Measurements from ENCODE around the gene CHMP1B.

CHMP1B gene

GRCh38 chr18:11851146-11851805 lies at the start of gene CHMP1B:
Gene CHMP1B, plus strand, starts transcription at chr18:11851413. Its CDS starts 99 bp downstream, at chr18:11851512.
- Histone ChIP-seq H3K4me3 (ENCODE audit: low read length) (peak within 1 kb of the TSS; percentile 84), H3K27me3 (ENCODE audit: control insufficient read depth, insufficient read depth, low read length) (no peaks in the 10 kb centered on the region), H3K4me1 (ENCODE audit: control insufficient read depth, insufficient read depth, low read length) (0 out of 2 replicates have a peak, but pooled peaks cover 1% of the 10 kb centered on the region), H3K27ac (ENCODE audit: low read length) (no peak within 1 kb of the TSS), H3K36me3 (ENCODE audit: control insufficient read depth, insufficient read depth, low read length) (no peaks in the 10 kb centered on the region), H3K9me3 (ENCODE audit: control insufficient read depth, insufficient read depth, low read length) (no peaks in the 10 kb centered on the region)
- WGBS (ENCODE audit: insufficient coverage, insufficient read length): no CpG with 5 or more reads among the region's 53 CpGs
- DNase-seq (ENCODE audit: low read depth, low spot score): peak; percentile 94

- no peak overlapping the region for H3K4me3 ChIP-seq (ENCODE audit: low read length)
- H3K27ac ChIP-seq (ENCODE audit: low read length): no peak overlapping the region
- no peaks in the 10 kb centered on the region for H3K36me3 ChIP-seq (ENCODE audit: control insufficient read depth, insufficient read depth, low read length)
- H3K27me3 ChIP-seq (ENCODE audit: control insufficient read depth, insufficient read depth, low read length): no peaks in the 10 kb centered on the region
- H3K9me3 ChIP-seq (ENCODE audit: control insufficient read depth, insufficient read depth, low read length): no peaks in the 10 kb centered on the region
- no peaks in the 10 kb centered on the region for H3K4me1 ChIP-seq (ENCODE audit: control insufficient read depth, insufficient read depth, low read length)
- WGBS (ENCODE audit: insufficient coverage, insufficient read length): no CpG with 5 or more reads among the region's 4 CpGs
- no peak for DNase-seq (ENCODE audit: low read depth, low spot score)
Measured at GRCh38 chr18:11801573-11801972, 49.6 kb upstream of the CHMP1B start.

- H3K36me3 ChIP-seq (ENCODE audit: control insufficient read depth, insufficient read depth, low read length): no peaks in the 10 kb centered on the region
- WGBS (ENCODE audit: insufficient coverage, insufficient read length): no CpG with 5 or more reads among the region's 6 CpGs
- H3K4me3 ChIP-seq (ENCODE audit: low read length): no peak overlapping the region
- H3K27ac ChIP-seq (ENCODE audit: low read length): no peak overlapping the region
- H3K27me3 ChIP-seq (ENCODE audit: control insufficient read depth, insufficient read depth, low read length): no peaks in the 10 kb centered on the region
- no peaks in the 10 kb centered on the region for H3K9me3 ChIP-seq (ENCODE audit: control insufficient read depth, insufficient read depth, low read length)
- DNase-seq (ENCODE audit: low read depth, low spot score): no peak
- peaks cover under 1% of the 10 kb centered on the region; the same call in 1 of the 2 replicates for H3K4me1 ChIP-seq (ENCODE audit: control insufficient read depth, insufficient read depth, low read length)
Measured at GRCh38 chr18:11802158-11802557, 49.1 kb upstream of the CHMP1B start.

GRCh38 chr18:11802586-11802985 lies 48.6 kb upstream of the CHMP1B start:
- Histone ChIP-seq H3K27me3 (ENCODE audit: control insufficient read depth, insufficient read depth, low read length) (no peaks in the 10 kb centered on the region), H3K9me3 (ENCODE audit: control insufficient read depth, insufficient read depth, low read length) (no peaks in the 10 kb centered on the region), H3K27ac (ENCODE audit: low read length) (no peak overlapping the region), H3K4me1 (ENCODE audit: control insufficient read depth, insufficient read depth, low read length) (peaks cover 3% of the 10 kb centered on the region; the same call in 1 of the 2 replicates), H3K36me3 (ENCODE audit: control insufficient read depth, insufficient read depth, low read length) (no peaks in the 10 kb centered on the region), H3K4me3 (ENCODE audit: low read length) (no peak overlapping the region)
- WGBS (ENCODE audit: insufficient coverage, insufficient read length): no CpG with 5 or more reads among the region's 10 CpGs
- no peak for DNase-seq (ENCODE audit: low read depth, low spot score)

- H3K9me3 ChIP-seq (ENCODE audit: control insufficient read depth, insufficient read depth, low read length): no peaks in the 10 kb centered on the region
- H3K4me3 ChIP-seq (ENCODE audit: low read length): no peak overlapping the region
- H3K27me3 ChIP-seq (ENCODE audit: control insufficient read depth, insufficient read depth, low read length): no peaks in the 10 kb centered on the region
- no peaks in the 10 kb centered on the region for H3K36me3 ChIP-seq (ENCODE audit: control insufficient read depth, insufficient read depth, low read length)
- no peak for DNase-seq (ENCODE audit: low read depth, low spot score)
- H3K4me1 ChIP-seq (ENCODE audit: control insufficient read depth, insufficient read depth, low read length): peaks cover 13% of the 10 kb centered on the region
- peak overlapping the region; percentile 70 for H3K27ac ChIP-seq (ENCODE audit: low read length)
- WGBS (ENCODE audit: insufficient coverage, insufficient read length): no CpG with 5 or more reads among the region's 7 CpGs
Measured at GRCh38 chr18:11807233-11807632, 44.0 kb upstream of the CHMP1B start.

GRCh38 chr18:11808001-11808855 lies 43.0 kb upstream of the CHMP1B start:
- peaks cover 13% of the 10 kb centered on the region for H3K4me1 ChIP-seq (ENCODE audit: control insufficient read depth, insufficient read depth, low read length)
- peak overlapping the region; percentile 70 for H3K27ac ChIP-seq (ENCODE audit: low read length)
- H3K27me3 ChIP-seq (ENCODE audit: control insufficient read depth, insufficient read depth, low read length): no peaks in the 10 kb centered on the region
- no peak for DNase-seq (ENCODE audit: low read depth, low spot score)
- H3K36me3 ChIP-seq (ENCODE audit: control insufficient read depth, insufficient read depth, low read length): no peaks in the 10 kb centered on the region
- WGBS (ENCODE audit: insufficient coverage, insufficient read length): no CpG with 5 or more reads among the region's 11 CpGs
- H3K9me3 ChIP-seq (ENCODE audit: control insufficient read depth, insufficient read depth, low read length): no peaks in the 10 kb centered on the region
- no peak overlapping the region for H3K4me3 ChIP-seq (ENCODE audit: low read length)

- no peak for DNase-seq (ENCODE audit: low read depth, low spot score)
- no peaks in the 10 kb centered on the region for H3K27me3 ChIP-seq (ENCODE audit: control insufficient read depth, insufficient read depth, low read length)
- no peaks in the 10 kb centered on the region for H3K36me3 ChIP-seq (ENCODE audit: control insufficient read depth, insufficient read depth, low read length)
- H3K4me3 ChIP-seq (ENCODE audit: low read length): no peak overlapping the region
- H3K4me1 ChIP-seq (ENCODE audit: control insufficient read depth, insufficient read depth, low read length): peaks cover 13% of the 10 kb centered on the region
- no CpG with 5 or more reads among the region's 6 CpGs for WGBS (ENCODE audit: insufficient coverage, insufficient read length)
- no peaks in the 10 kb centered on the region for H3K9me3 ChIP-seq (ENCODE audit: control insufficient read depth, insufficient read depth, low read length)
- no peak overlapping the region for H3K27ac ChIP-seq (ENCODE audit: low read length)
Measured at GRCh38 chr18:11809895-11810294, 41.3 kb upstream of the CHMP1B start.

GRCh38 chr18:11810379-11810778 lies 40.8 kb upstream of the CHMP1B start:
- no peaks in the 10 kb centered on the region for H3K9me3 ChIP-seq (ENCODE audit: control insufficient read depth, insufficient read depth, low read length)
- H3K4me1 ChIP-seq (ENCODE audit: control insufficient read depth, insufficient read depth, low read length): peaks cover 13% of the 10 kb centered on the region
- H3K36me3 ChIP-seq (ENCODE audit: control insufficient read depth, insufficient read depth, low read length): no peaks in the 10 kb centered on the region
- H3K27ac ChIP-seq (ENCODE audit: low read length): no peak overlapping the region
- H3K27me3 ChIP-seq (ENCODE audit: control insufficient read depth, insufficient read depth, low read length): no peaks in the 10 kb centered on the region
- no peak overlapping the region for H3K4me3 ChIP-seq (ENCODE audit: low read length)
- no peak for DNase-seq (ENCODE audit: low read depth, low spot score)
- WGBS (ENCODE audit: insufficient coverage, insufficient read length): no CpG with 5 or more reads among the region's 3 CpGs

GRCh38 chr18:11811009-11811408 lies 40.2 kb upstream of the CHMP1B start:
- peaks cover 13% of the 10 kb centered on the region for H3K4me1 ChIP-seq (ENCODE audit: control insufficient read depth, insufficient read depth, low read length)
- no peak overlapping the region for H3K4me3 ChIP-seq (ENCODE audit: low read length)
- H3K27me3 ChIP-seq (ENCODE audit: control insufficient read depth, insufficient read depth, low read length): no peaks in the 10 kb centered on the region
- no peaks in the 10 kb centered on the region for H3K9me3 ChIP-seq (ENCODE audit: control insufficient read depth, insufficient read depth, low read length)
- no peaks in the 10 kb centered on the region for H3K36me3 ChIP-seq (ENCODE audit: control insufficient read depth, insufficient read depth, low read length)
- DNase-seq (ENCODE audit: low read depth, low spot score): no peak
- H3K27ac ChIP-seq (ENCODE audit: low read length): no peak overlapping the region
- WGBS (ENCODE audit: insufficient coverage, insufficient read length): no CpG with 5 or more reads among the region's 11 CpGs

- Histone ChIP-seq H3K9me3 (ENCODE audit: control insufficient read depth, insufficient read depth, low read length) (no peaks in the 10 kb centered on the region), H3K27me3 (ENCODE audit: control insufficient read depth, insufficient read depth, low read length) (no peaks in the 10 kb centered on the region), H3K36me3 (ENCODE audit: control insufficient read depth, insufficient read depth, low read length) (no peaks in the 10 kb centered on the region), H3K4me3 (ENCODE audit: low read length) (no peak overlapping the region), H3K4me1 (ENCODE audit: control insufficient read depth, insufficient read depth, low read length) (no peaks in the 10 kb centered on the region), H3K27ac (ENCODE audit: low read length) (no peak overlapping the region)
- no CpG with 5 or more reads among the region's 6 CpGs for WGBS (ENCODE audit: insufficient coverage, insufficient read length)
- no peak for DNase-seq (ENCODE audit: low read depth, low spot score)
Measured at GRCh38 chr18:11817229-11817628, 34.0 kb upstream of the CHMP1B start.

Data from iPS DF 6.9 (cell line).